Activated CD4-positive, alpha-beta T cell treated with anti-CD3 and anti-CD28 coated beads, Interleukin-2, amount 50 U/mL, for 1 hour (primary cell): Measurements from ENCODE around the gene UGT1A8.

Experiments
- DNase-seq: peaks from one replicate; pipeline ENCODE4 v3.0.0-alpha.2; 2020

UGT1A8 gene

DNA sequence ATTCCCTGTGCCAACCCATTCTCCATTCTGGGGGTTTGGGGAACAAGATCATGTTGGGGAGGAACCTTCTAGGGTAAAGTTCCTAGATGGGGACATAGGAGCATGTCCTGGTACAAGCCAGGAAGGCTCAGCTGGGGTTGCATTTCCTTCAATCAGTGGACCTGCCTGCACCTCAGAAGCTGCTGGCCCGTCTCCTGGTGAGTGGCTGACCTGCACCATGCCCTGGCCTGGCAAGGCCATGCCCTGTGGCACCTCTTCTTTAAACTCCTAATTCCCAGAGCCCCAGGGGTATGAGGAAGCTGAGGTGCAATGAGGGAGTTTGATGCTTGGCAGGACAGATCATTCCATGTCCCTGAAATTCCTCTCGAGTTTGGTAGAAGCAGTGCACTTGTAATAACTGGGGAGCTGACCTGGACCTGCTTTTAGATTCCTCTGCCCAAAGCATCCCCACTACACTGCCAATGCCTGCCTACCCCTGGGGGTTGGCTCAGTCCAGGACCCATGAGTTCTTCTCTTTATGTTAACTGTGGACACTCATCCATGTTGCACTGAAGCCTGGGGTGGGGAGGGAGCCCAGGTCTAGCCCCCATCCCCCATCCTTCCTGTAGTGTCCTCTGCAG, 186.0 kb downstream of the UGT1A8 start:
- no peak for DNase-seq

DNA sequence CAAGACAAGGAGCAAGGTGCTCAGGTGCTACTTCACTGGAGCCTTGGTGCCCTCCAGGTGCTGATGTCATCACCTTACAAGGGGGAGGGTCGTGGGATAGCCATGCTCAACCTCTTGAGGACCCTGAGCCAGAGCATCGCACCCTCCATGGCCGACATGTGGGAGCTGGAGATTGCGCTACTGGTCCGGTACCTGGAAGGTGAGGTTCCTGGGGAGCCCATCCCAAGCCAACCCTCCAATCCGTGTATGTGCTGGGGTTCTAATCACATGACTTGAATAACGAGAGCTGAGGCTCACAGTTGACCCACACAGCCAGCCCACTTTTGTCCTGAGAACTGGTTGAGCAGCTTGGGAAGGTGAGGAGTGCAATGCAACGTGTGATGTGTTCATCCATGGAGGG, 186.6 kb downstream of the UGT1A8 start:
- no peak for DNase-seq

DNA sequence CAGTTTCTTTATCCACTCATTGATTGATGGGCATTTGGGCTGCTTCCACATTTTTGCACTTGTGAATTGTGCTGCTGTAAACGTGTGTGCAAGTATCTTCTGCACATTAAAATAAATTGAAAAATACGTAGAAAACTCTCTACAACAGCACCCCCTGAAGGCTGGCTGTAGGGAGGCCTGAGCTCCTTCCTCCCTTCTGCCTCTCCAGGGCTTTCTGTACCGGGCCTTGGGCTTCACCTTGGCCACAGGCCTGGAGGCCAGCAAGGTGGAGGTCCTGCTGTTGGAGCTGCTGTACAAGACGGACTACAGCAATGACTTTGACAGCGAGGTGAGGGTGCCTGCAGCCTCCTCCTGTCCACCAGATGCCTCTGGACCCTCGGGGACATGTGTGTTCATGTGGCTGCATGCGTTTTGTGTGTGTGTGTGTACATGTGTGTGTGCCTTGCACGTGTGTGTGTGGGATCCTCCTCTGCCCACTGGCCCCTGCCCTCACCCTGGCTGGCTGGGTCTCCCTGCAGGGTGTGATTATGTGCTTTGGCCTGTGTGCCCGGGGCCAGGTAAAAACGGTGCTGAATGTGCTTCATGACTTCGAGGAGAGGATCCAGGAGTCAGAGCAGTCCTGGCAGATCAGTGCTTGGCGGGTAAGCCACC, 189.9 kb downstream of the UGT1A8 start:
- no peak for DNase-seq

DNA sequence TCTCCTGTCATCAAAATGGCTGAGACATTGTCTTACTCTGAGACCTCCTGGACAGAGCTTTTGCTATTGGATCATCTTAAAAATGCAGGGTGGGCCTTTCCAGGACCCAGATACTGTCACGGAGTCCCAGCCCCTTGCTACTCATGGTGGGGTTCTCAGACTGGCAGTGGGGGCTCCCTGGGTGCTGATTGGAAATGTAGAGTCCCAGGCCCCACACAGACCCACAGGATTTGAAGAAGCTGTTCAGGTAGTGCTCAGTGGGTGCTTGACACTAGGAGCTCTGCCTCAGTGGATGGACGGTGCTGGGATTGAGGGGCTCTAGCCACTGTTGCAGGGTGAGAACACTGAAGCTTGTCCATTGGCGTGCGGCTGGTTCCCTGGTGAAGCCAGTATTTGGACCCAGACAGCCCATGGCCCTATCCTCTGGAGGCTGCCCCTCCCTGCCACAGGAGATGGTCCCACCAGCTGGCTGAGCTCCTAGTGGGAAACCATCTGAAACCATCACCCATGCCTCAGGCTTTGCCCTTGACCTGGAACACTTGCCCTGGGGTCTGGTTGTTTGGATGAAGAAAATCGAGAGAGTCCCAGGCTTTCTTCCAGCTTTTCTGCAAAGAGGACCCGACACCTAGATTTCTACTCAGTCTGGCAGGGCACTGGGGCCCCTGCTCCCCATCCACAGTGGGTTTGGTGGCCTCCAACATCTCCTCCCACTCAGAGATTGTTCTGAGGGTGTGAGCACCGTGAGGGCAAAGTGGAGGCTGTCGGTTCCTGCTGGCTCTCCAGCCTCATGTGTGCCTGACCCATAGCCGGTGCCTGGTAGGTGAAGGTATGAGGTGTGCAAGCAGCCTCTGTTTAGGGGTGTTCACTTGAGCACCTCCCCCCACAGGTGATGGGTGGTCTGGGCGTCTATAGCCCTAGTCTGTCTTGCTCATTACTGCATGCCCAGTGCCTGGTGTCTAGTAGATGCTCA, 190.8 kb downstream of the UGT1A8 start:
- DNase-seq = no peak

DNA sequence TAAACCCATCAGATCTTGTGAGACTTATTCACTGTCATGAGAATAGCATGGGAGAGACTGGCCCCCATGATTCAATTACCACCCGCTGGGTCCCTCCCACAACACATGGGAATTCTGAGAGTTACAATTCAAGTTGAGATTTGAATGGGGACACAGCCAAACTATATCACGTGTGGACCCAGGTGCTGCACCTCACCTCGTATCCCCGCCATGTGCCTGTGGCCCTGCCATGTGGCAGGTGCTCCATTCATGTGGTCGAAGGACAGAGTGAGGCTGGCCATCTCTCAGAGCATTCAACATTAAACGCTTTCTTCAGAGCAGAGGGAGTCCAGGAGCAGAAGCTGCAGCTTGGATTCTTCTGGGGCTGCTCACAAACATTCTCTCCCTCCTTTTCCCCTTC, 193.0 kb downstream of the UGT1A8 start:
- no peak for DNase-seq

DNA sequence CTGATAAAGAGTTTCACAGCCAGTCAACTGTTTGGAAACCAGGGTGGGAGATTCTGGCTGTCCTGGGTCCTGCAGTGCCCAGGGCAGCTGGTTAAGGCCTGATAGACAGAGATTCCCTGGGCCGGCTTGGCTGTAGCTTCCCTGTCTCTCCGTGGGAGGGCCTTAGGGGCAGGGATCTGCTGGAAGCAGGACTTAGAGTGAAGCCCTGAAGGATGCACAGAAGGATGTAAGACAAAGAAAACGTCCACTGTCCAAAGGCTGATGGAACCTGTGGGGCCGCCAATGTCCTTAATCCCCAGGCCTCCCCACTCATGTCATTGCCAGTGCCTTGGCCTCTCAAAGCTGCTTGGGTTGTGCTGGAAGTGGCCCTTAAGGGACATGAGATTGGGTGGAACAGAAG, 193.7 kb downstream of the UGT1A8 start:
- DNase-seq = no peak

DNA sequence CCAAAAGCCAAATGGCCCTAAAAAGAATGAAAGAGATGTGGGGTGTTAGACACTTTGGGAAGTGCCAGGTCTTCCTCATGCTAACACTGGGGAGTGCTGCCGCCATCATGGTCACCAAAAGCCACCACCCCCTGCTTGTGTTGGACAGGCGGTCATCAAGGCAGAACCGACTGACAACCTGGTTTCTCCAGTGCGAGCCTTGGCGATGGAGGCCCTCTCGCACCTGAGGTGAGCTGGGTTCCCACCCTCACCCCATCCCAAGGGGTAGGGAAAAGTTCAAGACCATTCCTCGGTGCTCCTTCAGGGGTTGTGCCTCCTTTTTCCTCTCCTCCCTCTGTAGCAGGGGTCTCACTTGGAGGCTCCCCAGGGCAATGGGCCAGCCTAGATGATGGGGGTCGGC, 194.3 kb downstream of the UGT1A8 start:
- no peak for DNase-seq

DNA sequence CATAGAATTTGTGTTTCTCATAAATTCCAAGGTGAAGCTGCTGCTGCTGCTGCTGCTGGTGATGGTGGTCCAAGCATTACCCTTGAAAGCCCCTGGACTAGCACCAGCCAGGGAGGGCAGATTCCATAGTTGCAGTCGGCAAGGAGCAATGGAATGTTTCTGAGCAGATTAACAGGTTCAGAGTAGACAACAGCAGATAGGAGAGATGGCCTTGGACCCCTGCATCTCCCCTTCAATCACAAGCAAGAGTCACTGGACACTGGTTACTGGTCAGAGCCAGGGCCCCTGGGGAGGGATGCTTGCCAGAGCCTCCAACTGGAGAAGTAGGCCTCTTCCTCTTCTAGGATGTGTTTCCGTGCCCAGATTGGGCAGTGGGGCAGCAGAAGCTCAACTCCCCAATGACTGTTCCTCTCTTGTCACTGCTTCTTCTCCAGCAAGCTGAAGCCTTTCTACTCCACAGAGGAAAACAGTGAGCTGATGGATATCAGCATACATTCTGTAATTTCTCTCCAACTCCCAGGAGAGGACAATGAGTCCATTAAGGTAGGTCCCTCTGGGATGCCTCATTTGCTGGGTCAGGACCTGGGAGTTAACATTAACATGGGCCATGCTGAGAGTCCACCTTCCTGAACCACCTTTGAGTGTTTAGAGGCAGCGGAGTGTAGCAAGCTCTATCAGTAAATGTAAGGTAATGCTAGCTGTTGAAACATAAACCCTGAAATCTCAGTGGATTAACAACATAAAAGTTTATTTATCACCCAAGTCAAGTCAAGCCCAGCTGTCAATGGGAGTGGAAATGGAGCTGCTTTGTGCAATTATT, 196.0 kb downstream of the UGT1A8 start:
- DNase-seq = no peak

DNA sequence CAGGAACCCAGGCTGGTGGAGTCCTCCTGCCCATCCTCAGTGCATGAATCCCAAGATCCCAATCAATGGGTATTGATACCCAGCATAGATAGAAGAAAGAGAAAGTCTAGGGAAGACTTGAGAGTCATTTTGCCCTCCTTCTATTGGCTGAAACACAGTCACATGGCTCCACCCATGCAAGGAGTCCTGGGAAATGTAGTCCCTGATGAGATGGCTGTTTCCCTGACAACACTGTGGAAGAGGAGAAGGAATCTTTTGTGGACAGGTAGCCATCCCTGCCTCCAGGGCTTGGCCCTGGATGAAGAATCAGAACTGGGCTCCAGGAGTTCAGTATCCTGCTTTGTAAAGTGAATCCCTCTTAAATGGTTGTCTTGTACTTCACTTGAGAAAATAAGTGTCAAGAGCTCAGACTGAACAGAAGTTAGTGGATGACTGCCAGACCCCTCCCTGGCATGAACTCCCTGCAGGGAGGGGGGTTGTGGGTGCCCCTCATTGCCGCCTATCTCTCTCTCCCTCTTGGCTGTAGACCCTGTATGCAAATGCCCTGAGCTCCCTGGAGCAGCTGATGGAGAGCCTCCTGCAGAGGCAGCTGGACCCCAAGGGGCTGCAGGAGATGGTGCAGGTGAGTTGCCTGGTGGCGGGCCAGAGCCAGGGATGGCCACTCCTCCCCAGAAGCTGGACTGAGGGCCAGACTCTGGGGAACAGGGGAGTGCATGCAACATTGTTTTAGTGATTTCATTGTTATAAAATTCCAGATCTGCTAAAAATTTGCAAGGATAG, 196.8 kb downstream of the UGT1A8 start:
- DNase-seq = no peak

DNA sequence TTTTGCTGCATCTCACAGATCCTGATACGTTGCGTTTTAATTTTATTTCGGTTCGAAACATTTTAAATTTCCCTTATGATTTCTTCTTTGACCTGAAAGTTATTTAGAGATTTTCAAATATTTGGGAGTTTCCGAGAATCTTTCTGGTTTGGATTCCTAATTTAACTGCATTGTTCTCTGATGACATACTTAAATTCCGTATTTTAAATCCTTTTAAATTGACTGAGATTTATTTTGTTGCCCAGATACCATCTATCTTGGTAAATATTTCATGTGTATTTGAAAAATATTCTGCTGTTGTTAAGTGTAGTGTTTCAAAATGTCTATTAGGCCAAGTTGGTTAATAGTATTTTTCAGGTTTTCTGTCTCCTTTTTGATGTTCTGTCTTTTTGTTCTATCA, 198.4 kb downstream of the UGT1A8 start:
- DNase-seq = no peak

DNA sequence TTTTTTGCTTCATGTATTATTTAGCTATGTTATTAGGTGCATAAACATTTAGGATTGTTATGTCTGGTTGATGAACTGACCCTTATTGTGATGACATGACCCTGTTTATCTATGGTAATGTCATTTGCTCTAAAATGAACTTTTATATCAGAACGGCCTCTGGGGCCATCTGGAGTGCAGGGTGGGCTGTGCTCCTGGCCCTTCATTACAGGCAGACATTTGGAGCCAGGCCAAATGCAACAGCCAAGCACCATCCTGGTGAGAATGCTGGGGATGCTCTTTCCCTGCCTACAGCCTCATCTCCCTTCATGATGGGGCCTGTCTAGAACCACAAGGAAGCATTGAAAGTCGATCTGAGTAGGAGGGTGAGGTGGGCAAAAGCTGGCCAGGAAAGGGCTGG, 198.9 kb downstream of the UGT1A8 start:
- no peak for DNase-seq

DNA sequence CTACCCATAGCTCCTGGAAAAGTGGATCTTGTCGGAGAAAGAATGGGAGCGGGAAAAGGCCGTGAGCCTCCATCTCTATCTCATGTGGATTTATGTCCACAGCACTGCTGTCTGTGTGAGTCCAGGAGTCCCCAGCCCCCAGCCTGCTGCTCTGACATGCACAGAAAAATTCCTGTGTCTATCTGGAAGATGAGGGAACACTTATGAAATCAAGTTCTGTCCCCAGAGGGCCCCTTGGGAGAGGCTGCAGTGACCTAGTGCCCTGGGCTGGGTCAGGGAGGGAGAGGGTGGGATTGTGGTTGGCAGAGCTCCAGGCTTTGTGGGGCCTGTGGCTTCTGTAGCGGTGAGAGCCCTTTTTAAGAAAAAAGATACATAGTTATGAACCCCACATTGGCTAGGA, 199.3 kb downstream of the UGT1A8 start:
- no peak for DNase-seq

DNA sequence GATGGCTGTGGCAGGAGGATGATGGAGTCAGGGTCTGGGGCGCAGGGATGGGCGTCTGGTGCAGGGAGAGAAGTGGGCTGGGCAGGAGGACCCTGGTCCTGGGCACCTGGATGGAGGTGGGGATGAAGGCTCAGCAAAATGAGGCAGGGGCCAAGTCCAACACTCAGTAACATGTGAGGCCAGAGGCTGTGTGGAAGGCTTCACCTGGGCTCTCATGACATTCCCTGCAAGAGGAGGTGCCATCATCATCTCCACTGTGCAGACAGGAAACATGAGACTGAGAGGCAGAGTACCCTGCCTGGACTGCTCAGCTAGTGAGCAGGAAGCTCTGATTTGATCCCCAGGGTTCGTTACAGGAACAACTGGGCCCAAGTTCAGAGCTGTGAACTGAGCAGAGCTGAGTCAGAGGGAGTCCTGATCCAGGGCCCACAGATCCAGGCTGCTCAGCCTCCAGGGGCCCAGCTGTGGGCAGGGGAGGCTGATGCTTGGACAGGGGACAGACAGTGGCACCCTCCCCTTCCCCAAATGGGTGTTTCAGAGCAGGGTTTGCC, 200.0 kb downstream of the UGT1A8 start:
- no peak for DNase-seq

DNA sequence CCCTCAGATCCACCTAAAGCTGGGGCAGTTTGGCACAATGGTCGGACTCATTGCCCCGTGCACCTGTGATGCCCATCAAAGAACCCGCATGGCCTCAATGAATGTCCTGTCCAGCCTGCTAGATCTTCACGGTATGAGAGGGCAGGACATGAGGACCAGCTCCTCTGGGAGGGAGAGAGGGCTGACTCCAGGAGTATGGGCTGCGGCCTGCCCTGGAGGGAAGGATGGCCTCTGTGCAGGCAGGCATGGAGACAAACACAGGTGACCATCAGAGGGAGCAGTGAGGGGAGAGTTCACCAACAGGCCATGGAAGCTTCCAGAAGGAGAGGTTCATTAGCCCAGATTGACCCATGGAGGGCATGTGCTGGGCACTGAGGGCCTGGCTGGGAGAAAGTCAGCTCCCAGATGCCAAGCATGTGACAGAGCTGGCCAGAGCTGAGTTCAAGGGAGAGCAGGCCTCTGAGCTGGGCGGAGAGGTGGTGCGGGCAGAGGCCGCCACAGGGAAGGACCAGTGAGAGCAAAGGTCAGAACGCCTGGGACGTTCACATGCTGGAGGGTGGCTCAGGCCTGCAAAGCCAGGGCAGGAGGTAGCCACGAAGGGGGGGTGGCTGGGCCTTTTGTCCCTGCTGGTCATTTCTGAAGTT, 200.7 kb downstream of the UGT1A8 start:
- DNase-seq = no peak

DNA sequence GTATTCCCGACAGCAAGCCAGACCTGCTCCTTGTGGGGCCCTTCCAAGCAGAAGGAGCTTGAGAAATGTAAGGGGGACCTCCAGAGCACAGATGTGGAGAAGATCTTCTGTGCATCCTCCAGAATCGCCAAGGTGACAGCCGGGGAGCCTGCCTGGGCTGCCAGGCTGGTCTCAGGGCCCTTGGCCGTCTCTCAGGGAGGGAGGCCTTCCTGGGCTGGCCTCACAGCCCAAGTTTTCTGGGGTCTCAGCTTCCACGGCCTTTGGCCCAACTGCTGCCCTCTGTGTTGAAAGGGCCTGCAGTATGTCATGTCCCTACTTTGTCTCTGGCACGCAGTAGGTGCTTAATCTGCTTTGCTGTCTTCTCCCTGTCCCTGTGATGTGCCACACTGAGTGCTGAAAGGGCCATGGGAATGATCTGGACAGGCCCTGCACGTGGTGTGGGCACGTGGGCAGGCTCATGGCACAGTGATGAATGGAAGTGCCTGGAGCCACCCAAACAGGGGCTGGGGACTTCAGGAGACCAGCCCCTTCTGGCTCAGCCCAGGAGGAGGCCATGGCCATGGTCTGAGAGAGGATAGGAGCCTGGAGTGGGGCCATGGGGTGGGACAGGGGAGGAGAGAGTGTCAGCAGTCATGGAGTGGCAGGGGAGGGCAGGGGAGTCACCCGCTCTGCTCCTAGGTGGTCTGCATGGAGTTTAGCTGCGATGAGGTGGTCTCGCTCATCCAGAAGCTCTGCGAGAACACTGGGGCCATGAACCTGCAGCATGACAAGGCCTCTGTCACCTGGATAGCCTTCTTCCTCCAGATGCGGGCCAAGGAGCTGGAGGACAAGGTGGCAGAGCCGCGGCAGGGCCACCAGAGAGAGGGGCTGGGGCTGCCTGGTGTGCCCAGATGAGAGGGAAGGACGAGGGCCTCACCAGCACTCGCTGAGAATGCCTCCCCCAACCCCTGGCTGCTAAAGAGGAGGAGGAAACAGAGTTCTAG, 201.5 kb downstream of the UGT1A8 start:
- no peak for DNase-seq

DNA sequence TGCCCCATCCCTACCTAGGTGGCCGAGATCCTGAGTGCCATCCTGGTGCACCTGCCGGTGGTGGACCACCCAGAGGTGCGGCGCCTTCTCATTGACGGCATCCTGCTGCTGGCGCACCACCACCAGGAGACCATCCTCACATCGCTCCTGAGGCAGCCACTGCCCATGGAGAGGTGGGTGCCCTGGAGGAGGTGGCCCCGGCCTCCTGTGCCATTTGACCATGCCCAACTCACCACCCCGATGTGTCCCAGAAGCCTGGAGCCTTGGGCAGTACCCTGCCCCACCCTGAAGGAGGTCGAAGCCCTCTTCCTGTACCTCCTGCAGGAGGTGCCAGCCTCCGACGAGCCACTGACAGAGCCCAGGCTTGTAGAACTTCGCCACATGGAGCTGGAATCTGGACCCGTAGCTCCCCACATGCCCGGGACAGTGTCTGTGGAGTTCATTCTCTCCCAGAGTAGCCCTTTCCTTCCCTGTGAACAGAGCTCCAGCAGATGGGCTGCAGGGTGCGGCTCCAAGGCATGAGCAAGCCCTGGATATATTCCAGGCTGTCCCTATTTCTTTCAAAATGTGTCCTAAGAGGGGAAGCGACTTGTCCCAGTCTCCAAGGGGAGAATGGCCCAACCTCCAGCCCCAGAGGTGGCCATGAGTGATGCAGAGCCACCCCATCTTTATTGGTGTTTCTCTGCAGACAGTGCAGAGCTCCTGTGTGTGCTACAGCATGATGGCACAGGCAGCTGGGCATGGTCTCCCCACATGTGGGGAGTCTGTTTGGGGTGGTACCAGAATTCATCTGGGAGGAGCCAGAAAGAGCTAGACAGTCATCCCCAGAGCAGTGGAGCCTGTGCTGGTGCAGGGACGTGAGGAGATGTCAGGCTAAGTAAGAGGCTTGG, 202.7 kb downstream of the UGT1A8 start:
- no peak for DNase-seq

DNA sequence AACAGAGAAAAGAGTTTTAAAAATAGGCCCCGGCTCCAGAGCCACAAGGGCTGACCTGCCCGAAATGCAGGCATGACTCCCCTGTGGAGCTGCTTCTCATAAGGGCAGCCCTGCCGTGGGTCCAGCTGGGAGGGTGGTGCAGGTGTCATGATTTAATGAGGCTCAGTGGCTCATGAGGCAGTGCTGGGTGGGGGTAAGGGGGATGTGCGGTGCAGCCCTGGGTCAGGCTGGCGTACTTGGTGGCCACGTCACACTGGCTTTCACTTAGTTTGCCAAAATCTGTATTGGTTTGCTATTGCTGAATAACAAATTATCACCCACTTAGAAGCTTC, 203.3 kb downstream of the UGT1A8 start:
- DNase-seq = no peak

DNA sequence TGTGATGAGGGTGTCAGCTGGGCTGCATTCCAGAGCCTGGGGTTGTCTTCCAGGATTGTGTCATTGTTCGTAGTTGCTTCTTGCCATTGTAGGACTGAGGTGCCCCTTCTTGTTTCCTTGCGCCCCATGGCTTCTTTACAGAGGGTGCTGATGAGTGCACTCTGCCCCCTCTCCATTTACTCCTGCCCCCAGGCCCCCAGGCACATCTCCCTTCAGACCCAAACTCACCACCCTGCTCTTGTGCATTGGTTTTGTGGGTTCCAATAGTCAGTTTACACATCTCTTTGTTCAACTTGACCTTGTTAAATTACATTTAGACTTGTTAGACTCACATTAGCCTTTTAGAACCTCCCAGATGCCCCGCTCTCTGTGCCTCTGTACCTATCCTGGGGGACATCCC, 203.8 kb downstream of the UGT1A8 start:
- no peak for DNase-seq

DNA sequence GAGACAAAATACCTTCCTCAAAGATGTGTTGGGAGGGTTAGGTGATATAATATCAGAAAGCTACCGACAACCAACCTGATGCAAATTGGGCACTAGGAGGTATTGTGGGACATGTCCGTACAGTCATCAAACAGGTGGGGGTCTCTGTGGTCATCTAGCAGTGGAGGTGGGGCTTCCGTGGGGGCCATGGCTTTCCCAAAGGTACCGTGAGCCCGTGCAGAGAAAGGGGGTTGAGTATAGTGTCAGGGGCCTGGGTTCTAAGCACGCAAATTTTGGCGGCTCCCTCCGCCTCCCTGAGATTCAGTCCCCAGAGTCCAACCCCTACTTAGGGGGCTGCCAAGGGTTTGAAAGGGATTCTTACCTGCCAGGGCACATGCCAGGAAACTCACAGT, 204.3 kb downstream of the UGT1A8 start:
- no peak for DNase-seq
